Measurements from ENCODE around the gene ZFAND6. TPM values are rescaled to one million over a fixed set of nuclear protein-coding genes. Genes with fewer than 3 reads are reported as not detected.

The ZFAND6 gene
- total RNA-seq, 1 donor from 2014 or later, result 59.2 TPM

DNA sequence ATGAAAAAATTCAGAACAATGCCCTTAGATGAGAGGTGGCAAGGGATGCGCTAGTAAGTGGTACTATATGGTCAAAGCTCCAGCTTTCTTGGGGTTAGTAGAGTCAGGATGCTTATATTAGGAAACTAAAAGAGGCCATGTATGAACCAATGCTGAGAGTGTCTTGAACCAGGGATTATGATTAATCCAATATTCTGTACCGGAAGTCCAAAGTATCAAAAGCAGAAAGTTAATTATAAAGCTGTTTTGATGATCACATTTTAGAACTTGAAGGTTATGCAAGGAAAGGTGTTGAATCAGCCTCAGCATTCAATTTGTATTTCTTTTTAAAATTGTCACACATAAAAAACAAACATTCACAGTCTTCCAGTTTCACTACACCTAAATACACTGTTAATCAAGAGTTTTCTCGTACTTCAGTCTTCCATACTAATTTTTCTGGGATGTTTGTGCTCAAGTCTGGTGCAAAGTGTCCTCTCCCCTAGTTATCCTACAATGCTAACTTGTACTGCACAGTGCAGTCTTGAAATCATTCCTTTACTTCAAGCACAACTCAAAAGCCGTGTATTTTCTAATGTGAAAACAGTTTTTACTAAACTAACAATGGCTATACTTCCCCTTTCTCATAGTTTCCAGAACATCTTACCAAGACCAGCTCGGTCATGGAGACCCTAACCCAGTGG is 82.6 kb downstream of the ZFAND6 start:
- intact Hi-C loops (cut with micrococcal nuclease), result no loop called here

DNA sequence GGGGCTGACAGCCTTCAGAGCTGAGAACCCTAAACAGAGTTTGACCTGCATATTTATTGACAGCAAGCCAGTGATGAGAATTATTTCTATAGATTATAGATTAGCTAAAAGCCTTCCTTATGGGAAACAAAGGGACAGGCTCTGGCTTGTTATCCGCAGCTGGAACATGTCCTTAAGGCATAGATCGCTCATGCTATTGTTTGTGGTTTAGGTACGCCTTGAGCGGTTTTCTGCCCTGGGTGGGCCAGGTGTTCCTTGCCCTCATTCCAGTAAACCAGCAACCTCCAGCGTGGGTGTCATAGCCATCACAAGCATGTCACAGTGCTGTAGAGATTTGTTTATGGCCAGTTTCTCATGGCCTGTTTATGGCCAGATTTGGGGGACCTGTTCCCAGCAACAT is 83.2 kb downstream of the ZFAND6 start:
- intact Hi-C loops (cut with micrococcal nuclease), result no loop called here

DNA sequence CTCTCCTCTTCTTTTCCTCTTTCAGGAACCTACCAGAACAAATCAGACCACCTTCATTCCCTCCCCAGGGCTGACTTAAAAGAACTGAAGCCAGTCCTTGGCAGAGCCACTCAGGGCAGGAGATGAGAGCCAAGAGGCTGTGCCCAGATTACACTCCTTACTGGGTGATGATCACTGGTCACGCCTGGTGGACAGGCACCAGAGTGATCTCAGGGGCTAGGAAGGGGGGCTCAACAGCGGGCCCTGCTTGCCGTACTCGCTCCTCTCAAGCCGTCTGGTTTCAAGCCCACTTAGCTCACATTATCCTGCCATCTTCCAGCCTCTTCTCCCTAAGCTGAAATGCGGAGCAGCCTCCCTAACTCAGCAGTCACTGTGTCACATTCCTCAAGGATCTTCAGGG is 91.7 kb downstream of the ZFAND6 start:
- intact Hi-C loops (cut with micrococcal nuclease), result loop anchor here (5.0 to 10.0 kb wide), 2 partner anchors 1144 to 1854 kb away; partner anchors contain the start of gene SKIC8

DNA sequence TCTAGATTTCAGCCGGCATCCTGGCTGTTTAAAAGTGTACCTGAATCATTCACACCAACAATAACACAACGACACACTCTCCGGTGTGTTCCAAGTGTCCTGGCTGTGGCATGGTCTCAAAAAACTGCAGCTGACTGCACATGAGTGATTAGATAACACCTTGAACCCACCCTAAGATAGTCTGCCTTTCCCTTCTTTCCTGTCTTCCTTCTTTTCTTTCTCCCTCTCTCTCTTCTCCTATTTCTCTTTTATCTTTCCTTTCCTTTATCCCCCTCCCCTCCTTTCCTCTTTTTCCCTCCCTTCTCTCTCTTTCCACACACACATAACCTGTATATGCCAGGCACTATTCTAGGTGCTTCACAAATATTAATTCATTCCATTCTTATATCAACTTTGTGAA is 92.1 kb downstream of the ZFAND6 start:
- intact Hi-C loops (cut with micrococcal nuclease), result loop anchor here (5.0 to 10.0 kb wide), 2 partner anchors 1143 to 1854 kb away; partner anchors contain the start of gene SKIC8

DNA sequence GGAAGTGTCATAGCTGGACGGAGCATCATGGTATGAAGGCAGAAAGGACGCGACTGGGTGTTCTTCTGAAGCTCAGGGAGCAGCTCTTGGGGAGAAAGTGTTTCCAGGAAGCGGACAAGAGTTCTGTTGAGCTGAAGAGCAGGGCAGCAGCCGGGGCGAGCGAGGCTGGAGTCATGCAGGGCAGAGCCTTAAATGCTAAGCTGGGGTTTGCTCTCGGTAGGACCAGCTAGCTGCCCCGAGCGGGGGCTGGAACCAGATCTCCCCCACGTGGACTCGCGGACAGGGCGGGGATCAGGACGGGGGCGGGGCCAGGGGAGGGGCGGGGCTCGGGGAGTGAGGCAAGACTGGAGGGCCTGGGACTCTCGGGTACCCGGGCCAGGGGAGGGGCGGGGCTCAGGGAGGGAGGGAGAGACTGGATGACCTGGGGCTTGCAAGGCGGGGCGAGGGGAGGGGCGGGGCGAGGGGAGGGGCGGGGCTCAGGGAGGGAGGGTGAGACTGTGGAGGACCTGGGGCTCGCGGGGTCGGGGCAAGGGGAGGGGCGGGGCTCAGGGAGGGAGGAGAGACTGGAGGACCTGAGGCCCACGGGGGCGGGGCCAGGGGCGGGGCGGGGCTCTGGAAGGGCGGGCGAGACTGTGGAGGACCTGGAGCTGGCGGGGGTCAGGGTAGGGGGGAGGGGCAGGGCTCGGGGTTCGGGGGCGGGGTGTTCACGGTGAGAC is 92.9 kb downstream of the ZFAND6 start:
- intact Hi-C loops (cut with micrococcal nuclease), result loop anchor here (1.0 to 10.0 kb wide), 11 partner anchors 80 to 1855 kb away; partner anchors contain the start of genes BCL2A1, MESD, PSMA4 and SKIC8

- intact Hi-C loops (cut with micrococcal nuclease), result loop anchor here (1.0 to 10.0 kb wide), 13 partner anchors 20 to 1856 kb away; partner anchors contain the start of genes BCL2A1, MESD, PSMA4 and SKIC8
Measured at GRCh38 chr15:80152896-80153876, 93.7 kb downstream of the ZFAND6 start, which contains the start of gene FAH. TSS of gene FAH (plus strand) at chr15:80152999. CDS start at chr15:80153055, 56 bp downstream.

GRCh38 chr15:80153900-80154299 is 94.4 kb downstream of the ZFAND6 start:
- intact Hi-C loops (cut with micrococcal nuclease), result loop anchor here (1.0 to 10.0 kb wide), 6 partner anchors 19 to 1857 kb away; partner anchors contain the start of genes PSMA4, SKIC8 and TMED3

- intact Hi-C loops (cut with micrococcal nuclease), result loop anchor here (5.0 to 10.0 kb wide), 2 partner anchors 1140 to 1857 kb away; partner anchors contain the start of gene SKIC8
Measured at GRCh38 chr15:80154336-80154735, 94.9 kb downstream of the ZFAND6 start.

DNA sequence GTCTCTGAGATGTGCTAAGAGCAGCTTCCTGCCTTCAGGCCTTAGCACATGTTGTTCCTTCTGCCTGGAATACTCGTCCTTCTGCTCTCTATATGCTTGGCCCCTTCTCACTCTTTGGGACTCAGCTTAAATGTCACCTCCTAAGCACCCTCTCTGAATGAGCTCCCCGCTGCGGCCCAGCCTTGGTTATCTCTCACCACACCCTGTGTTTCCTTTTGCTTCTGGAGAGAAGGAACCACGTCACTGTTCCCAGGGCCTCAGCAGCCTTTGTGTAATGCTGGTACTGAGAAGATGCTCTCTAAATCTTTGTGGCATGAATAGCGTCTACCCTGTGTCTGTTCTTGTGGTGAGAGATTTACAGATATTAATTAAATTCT is 95.5 kb downstream of the ZFAND6 start:
- intact Hi-C loops (cut with micrococcal nuclease), result loop anchor here (10.0 kb wide), 1 partner anchor 1140 kb away; no protein-coding TSS in a partner anchor

- intact Hi-C loops (cut with micrococcal nuclease), result loop anchor here (10.0 kb wide), 1 partner anchor 1139 kb away; no protein-coding TSS in a partner anchor
Measured at GRCh38 chr15:80155378-80156175, 96.1 kb downstream of the ZFAND6 start.

DNA sequence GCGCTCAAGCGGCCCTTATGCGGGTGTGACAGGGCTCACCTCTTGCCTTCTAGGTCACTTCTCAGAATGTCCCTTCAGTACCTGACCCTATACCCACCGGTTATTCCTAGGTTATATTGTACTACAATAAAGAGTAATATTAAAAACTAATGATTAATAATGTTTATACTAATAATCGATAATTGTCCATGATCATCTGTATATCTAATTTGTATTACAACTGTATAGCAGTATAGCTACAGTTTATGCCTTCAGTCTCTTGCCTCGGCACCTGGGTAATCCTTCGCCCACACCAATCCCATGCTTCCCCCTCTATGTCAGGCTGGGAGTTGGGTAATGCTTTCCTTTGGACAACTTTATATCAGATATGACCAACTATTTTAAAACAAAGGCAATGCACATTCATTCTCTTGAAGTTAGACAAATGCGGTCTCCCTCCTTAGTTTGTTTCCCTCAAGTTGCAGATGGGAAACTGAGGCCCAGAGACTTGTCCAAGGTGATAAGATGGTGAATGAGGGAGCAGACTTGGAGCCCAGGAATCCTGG is 96.8 kb downstream of the ZFAND6 start:
- intact Hi-C loops (cut with micrococcal nuclease), result loop anchor here (10.0 kb wide), 1 partner anchor 1139 kb away; no protein-coding TSS in a partner anchor

GRCh38 chr15:80157215-80157614 is 97.7 kb downstream of the ZFAND6 start:
- intact Hi-C loops (cut with micrococcal nuclease), result loop anchor here (10.0 kb wide), 1 partner anchor 1138 kb away; no protein-coding TSS in a partner anchor

GRCh38 chr15:80159301-80159700 is 99.8 kb downstream of the ZFAND6 start:
- intact Hi-C loops (cut with micrococcal nuclease), result loop anchor here (10.0 kb wide), 1 partner anchor 1136 kb away; no protein-coding TSS in a partner anchor

DNA sequence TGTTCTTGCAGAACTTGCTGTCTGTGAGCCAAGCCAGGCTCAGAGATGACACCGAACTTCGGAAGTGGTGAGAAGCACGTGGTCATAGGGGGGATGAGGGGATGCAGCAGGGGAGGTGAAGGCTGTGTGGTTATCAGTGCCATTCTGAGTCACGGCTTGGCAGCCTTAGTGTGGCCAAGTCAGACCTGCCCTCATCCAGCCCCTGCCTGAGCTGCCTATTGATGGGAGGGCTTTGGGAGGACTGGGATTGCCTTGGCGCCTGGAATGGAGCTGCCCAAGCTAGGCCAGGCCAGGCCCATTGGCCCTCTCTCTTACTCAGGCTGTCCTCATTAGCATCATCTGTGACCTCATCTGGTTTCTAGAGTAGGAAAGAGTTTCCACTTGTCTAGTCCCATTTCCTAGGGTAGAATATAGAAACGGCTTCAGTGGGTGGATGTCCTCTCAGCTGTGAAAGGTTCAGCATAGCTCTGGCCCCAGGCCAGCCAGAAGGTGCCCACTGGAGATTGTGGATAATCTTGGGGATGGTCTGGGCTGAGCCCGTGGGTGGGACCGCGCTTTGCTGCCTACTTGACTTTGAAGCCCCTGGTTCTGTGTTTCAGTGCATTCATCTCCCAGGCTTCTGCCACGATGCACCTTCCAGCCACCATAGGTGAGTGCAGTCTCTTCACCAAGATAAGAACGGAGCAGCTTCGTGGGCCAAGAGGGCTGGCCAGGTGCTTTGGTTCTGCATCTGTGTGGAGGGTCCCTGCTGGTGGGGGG is 100.5 kb downstream of the ZFAND6 start:
- intact Hi-C loops (cut with micrococcal nuclease), result loop anchor here (10.0 kb wide), 1 partner anchor 1135 kb away; no protein-coding TSS in a partner anchor

DNA sequence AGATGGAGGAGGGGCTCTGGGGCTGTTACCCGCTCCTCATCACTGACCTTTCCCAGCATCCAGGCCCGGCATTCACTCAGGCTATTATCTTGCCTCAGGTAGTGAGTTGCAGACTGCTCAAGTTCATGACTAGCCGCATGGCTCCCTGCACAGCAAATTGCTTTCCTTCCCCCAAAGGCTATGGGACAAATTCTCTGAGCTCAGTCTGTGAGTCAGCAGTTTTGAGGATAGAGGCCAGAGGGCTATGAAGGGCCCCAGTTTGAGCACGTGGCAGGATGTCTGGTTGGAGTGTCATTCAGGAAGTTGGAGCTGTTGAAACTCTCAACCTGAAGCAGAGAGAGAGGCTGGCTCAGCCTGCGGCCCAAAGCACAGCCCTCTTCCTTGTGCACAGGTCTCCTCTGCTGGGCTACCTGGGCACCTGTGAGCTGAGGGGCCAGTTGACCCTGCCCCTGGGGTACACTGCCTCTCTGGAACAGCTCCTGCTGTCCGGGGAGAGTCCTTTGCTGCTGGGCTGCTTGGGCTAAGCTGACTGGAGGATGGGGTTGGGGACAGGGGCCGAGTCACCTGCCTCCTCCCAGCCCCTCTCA is 101.2 kb downstream of the ZFAND6 start:
- intact Hi-C loops (cut with micrococcal nuclease), result no loop called here

DNA sequence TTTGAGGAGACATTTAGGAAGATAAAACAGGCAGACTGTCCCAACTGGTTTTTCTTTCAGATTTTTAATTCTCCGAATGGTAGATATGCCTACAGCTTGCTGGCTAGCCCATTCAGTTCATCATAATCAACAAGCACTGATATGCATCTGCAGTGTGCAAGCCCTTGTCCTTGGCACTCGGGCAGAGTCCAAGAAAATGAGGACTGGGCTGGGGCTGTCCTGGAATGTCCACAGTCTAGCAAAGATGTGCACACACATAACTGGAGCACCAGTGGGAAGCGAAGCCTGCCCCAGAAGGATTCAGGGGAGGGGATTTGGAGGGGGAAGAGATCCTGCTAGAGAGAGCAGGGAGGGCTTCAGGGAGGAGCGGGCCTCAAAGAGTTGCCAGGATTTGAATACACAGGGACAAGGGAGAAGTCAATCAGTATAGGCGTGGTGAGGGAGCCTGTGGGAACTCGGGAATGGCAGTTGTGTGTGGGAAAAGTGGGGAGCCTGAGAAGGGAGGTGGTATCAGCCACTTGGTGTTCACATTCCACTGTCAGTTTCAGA is 102.1 kb downstream of the ZFAND6 start:
- intact Hi-C loops (cut with micrococcal nuclease), result no loop called here

DNA sequence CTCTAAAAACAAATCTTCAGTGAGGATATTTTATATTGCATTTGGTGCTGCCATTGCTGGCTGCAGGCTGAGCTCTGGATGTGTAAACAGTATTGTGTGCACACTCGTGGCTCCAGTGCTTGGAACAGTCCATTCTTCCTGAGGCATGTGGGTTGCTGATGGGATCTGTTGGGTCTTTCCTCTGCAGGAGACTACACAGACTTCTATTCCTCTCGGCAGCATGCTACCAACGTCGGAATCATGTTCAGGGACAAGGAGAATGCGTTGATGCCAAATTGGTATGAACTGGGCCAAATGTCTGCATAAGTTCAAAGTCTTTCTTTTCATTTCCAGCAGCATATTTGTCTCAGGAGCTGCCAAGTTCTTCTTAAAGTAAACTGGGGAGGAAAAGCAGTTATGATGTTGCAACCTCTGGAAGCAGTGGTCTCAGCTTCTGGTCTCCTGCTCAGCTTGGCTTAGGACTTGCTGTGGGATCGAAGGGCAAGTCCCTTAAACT is 102.6 kb downstream of the ZFAND6 start:
- intact Hi-C loops (cut with micrococcal nuclease), result no loop called here

DNA sequence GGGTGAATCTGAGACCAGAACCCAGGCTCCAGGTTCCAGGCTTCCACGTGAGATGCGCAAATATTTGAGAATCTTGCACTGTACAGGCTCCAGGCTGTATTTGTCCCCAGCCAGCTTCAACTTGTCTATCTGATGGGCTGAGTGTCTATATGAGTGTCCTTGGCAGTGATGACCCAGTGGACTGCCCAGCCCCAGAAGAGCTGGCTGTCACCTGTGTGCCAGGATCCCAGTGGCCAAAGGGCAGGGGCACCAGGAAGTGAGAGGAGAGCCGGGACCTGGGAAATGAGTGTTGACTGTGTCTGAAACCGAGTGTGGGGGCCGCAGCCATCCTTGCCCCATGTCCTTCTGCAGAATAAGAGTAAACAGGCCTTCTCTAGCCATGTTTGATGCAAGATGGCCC is 103.7 kb downstream of the ZFAND6 start:
- intact Hi-C loops (cut with micrococcal nuclease), result no loop called here

Measured in T-helper 1 cell treated with Interleukin-12 subunit alpha and Interleukin-12 subunit beta and Interleukin-4 antibody, amounts not matched to agents 30 ng/mL and 1 ng/mL, for 36 hours (primary cell).